GM18873 (cell line): Measurements from ENCODE around the gene CYP46A1.

Experiments used
- ATAC-seq: cut with Tn5 transposase; IDR thresholded peaks from one replicate; pipeline ENCODE4 v1.9.1; 2021; ENCODE audit warnings: mild to moderate bottlenecking, moderate library complexity, moderate number of reproducible peaks; ENCODE audit not compliant: unreplicated experiment, low FRiP score

The CYP46A1 gene

DNA sequence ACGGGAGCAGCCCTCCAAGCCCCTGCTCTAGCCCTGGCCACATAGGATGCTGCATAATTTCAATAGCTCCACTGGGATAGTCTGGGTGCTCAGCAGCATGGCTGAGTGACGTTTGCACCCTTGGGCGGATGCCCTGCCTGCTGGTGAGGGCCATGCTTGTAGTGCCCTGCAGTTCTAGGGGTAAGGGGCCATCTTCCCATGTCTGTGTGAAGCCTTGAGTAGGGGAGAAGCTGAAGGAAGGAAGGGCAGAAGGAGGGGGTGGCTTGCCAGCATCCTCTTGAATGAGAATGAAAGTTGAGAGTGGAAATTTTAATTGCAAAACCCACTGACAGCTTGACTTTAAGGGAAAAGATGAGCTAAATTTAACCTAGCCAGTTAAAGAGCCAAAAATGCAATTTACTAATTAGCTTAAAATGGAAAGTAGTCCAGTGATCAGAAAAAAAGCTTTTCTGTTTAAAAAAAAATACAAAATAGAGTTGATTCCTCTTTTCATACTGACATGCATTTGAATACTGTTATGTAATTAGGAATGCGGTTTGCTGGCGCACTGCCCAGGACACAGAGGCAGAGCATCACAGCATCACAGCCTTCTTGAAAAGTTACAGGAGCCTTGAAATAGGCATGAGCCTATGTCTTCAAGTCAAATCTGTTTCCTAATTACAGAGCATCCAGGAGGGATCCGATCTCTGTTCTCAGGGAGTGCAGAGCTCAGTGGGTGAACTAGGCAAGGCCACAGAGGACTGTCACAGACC is 90.6 kb downstream of the CYP46A1 start:
- ATAC-seq = no peak

- ATAC-seq = no peak
These were observed 91.3 kb downstream of the CYP46A1 start for GRCh38 chr14:99775351-99775750.
